Measurements from ENCODE around the gene TAF1D.

- TF ChIP-seq RAD21 (conservative IDR thresholded peaks at IDR 0.05) (no peak), POLR2AphosphoS5 (IDR thresholded peaks at IDR 0.05) (no peak), REST (IDR thresholded peaks at IDR 0.05; ENCODE audit: borderline replicate concordance) (no peak), SMC3 (conservative IDR thresholded peaks at IDR 0.05; ENCODE audit: poor library complexity) (no peak), EP300 (conservative IDR thresholded peaks at IDR 0.05; ENCODE audit: poor library complexity, severe bottlenecking) (no peak), EZH2 (IDR thresholded peaks at IDR 0.05; ENCODE audit: borderline replicate concordance, insufficient read depth, low read length, poor library complexity, severe bottlenecking) (no peak), MXI1 (conservative IDR thresholded peaks at IDR 0.05; ENCODE audit: poor library complexity, severe bottlenecking) (no peak)
- TF ChIP-seq, protein P1, sequence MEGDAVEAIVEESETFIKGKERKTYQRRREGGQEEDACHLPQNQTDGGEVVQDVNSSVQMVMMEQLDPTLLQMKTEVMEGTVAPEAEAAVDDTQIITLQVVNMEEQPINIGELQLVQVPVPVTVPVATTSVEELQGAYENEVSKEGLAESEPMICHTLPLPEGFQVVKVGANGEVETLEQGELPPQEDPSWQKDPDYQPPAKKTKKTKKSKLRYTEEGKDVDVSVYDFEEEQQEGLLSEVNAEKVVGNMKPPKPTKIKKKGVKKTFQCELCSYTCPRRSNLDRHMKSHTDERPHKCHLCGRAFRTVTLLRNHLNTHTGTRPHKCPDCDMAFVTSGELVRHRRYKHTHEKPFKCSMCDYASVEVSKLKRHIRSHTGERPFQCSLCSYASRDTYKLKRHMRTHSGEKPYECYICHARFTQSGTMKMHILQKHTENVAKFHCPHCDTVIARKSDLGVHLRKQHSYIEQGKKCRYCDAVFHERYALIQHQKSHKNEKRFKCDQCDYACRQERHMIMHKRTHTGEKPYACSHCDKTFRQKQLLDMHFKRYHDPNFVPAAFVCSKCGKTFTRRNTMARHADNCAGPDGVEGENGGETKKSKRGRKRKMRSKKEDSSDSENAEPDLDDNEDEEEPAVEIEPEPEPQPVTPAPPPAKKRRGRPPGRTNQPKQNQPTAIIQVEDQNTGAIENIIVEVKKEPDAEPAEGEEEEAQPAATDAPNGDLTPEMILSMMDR (IDR thresholded peaks at IDR 0.05; ENCODE audit: poor library complexity, severe bottlenecking) = peak; percentile 44
Observed at GRCh38 chr11:93783765-93784144, 42.5 kb upstream of the TAF1D start.
